HG02642 (cell line): ENCODE data around the gene HMGCR.

Source experiments
- ATAC-seq: cut with Tn5 transposase; IDR thresholded peaks from one replicate; pipeline ENCODE4 v1.9.1; 2021; ENCODE audit warnings: mild to moderate bottlenecking; ENCODE audit not compliant: unreplicated experiment, poor library complexity

Gene HMGCR

DNA sequence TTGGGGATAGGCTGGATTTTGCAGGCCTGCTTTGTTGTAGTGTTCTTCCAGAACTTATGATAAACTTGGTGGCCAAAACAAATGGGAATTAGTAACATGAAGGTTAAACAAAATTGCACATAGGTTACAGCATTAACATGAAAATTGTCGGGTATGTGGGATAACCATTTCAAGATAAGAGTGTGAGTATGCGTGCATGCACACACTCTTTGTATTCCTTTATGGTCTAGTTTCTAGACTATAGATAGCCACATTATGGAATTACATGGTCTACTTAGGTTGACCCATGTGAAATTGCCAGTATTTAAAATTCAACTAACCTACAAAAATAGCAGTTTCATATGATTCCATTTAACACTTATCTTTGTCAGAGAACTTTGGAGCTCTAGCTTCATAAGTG is 1.4 kb downstream of the HMGCR start:
- ATAC-seq, result no peak

- ATAC-seq, result no peak
Observed at GRCh38 chr5:75340714-75341478, 3.9 kb downstream of the HMGCR start.

DNA sequence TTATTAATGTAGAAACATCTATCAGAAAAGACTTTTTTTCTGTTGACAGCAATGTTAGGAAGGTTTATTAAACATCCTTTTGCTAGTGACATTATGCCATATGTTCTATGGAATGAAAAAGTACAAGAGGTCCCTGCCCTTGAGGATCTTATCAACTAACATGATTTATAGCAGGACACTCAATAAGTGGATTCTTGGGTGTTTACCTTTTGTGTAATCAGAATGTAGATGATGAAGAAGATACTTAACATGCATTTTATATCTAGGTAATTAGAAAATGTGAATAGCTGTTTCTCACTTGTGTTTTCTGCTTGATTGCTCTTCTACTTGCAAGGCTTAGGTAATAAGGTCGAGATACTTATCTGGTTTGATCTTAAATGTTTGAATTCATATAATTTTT is 4.9 kb downstream of the HMGCR start:
- ATAC-seq, result no peak

- no peak for ATAC-seq
Observed at GRCh38 chr5:75342836-75343235, 5.8 kb downstream of the HMGCR start.

DNA sequence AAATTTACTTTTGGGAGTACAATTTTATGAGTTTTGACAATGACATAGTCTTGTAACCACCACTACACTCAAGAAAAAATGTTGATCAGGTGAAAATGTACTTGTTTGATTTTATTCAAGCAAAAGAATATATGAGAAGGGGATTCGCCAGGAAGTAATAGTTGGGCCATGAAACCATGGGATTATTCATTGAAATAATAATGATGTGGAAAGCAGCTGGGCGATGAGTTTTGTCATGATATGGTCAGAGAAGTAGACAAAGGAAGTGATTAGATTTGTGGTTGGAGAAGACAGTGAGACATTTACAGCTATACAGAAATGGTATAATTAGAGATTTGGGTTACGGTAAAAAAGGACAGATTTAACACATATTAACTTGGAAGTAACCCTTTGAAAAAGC is 11.2 kb downstream of the HMGCR start:
- ATAC-seq, result no peak

DNA sequence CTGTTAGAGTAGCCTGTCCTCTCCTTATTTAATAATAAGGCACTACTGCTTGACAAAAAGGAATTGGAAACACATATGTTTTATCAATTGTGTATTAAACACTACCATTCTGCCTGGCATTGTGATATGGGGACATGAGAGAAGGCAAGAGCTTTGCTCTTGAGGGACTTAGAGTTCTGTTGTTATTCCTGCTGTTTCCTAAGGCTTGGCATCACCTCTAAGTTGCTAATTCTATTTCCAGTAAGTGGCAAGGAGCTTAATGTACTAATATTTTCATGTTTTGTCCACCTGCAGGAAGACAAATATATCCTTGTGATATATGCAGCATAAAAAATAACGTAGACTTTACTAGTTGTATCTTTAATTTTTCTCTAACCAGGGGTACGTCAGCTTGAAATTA is 12.6 kb downstream of the HMGCR start:
- ATAC-seq, result no peak

- no peak for ATAC-seq
Observed at GRCh38 chr5:75351139-75351926, 14.3 kb downstream of the HMGCR start.

DNA sequence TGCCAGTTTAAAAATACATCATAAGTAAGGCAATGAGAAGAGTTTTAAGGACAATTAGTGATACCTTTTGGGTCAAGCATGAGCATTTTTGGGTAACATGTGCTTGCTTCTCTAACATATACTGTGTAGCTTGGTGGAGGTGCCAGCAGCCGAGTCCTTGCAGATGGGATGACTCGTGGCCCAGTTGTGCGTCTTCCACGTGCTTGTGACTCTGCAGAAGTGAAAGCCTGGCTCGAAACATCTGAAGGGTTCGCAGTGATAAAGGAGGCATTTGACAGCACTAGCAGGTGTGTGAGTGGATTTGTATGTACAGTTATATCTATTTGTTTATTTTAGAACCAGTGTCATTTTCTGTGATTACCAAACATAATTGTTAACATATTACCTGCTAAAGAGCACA is 18.2 kb downstream of the HMGCR start:
- no peak for ATAC-seq

- ATAC-seq, result no peak
Observed at GRCh38 chr5:75356719-75357118, 19.7 kb downstream of the HMGCR start.

DNA sequence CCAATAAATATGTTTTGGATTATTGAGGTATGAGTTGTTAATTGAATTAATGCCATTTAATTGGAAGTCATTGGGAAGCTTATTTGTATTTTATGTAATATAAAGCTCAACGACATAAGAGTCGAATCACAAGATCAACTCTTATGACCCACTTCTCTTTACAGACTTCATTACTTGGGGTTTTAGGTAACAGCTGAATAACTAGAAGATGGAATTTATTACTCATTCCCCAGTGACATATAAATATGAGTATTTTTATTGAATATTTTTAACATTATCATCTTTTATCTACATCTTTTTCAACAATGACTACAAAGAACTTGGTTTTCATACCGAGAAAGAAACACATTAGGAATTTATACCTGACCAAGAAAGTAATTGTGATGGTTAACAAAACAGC is 21.1 kb downstream of the HMGCR start:
- no peak for ATAC-seq

DNA sequence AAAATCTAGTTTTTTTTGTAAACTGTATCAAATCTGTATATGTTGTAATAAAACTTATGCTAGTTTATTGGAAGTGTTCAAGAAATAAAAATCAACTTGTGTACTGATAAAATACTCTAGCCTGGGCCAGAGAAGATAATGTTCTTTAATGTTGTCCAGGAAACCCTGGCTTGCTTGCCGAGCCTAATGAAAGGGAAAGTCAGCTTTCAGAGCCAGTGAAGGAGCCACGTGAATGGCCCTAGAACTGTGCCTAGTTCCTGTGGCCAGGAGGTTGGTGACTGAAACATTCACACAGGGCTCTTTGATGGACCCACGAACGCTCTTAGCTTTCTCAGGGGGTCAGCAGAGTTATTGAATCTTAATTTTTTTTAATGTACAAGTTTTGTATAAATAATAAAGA is 24.3 kb downstream of the HMGCR start:
- ATAC-seq, result no peak

DNA sequence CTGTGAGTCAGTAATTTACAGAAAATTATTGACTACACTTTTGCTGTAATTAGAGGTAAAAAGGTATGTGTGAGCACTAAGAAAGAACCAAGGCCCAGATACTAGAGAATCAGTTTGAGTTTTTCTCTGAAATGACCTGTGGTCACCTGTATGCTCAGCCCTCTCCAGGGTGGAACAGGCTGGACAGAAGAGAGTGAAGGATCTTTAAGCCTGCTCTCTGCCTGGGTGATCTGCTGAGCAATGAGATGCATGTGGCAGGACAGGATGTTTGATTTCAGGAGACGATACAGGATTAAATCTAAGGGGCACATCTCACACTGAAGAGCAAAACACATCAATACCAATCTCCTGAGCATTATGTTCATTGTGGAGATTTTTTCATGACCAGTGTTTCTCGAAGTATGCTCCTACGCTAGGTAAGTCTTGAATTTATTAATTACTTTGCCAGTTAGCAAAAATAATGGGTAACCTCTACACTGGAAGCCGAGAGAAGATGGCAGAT is 25.5 kb downstream of the HMGCR start:
- no peak for ATAC-seq

- no peak for ATAC-seq
Observed at GRCh38 chr5:75363111-75363510, 26.1 kb downstream of the HMGCR start.

- no peak for ATAC-seq
Observed at GRCh38 chr5:75363726-75364495, 26.9 kb downstream of the HMGCR start.

GRCh38 chr5:75364571-75365280 is 27.7 kb downstream of the HMGCR start:
- ATAC-seq, result no peak

- ATAC-seq, result no peak
Observed at GRCh38 chr5:75365740-75366139, 28.7 kb downstream of the HMGCR start.

DNA sequence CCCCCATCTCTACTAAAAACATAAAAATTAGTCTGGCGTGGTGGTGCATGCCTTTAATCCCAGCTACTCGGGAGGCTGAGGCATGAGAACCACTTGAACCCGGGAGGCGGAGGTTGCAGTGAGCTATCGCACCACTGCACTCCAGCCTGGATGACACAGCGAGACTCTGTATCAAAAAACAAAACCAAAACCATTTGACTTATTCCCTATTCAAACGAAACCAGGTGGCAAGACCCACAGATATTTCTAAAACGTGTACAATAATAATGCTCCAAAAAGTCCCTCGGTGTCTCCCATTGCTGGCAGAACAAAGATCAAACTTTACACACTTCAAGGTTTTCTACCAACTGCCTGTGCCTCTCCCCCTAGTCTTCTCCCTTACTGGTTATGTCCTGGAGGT is 29.8 kb downstream of the HMGCR start:
- peak; percentile 67 for ATAC-seq

GRCh38 chr5:75367401-75367800 is 30.4 kb downstream of the HMGCR start:
- no peak for ATAC-seq

DNA sequence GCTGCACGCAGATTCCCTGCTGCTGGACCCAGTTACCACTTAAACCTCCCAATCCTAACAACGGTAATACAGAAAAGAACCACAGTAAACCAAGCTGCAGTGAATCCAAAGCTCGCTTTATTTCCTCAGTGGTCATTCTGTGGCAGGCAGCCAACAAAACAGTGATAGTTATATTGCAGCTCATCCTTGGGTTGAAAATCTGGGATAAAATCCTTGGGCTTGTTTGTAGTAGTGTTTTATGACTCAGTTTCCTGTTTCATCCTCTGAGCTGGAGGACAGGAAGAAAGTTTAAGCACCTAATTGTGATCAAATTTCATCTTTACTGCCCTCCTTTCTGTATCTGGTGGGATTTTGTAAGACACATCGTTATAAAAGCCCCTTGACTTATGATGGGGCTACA is 31.4 kb downstream of the HMGCR start:
- no peak for ATAC-seq

- ATAC-seq, result no peak
Observed at GRCh38 chr5:75373862-75374261, 36.8 kb downstream of the HMGCR start.
